HG03159 (cell line): ENCODE results near the gene DIS3L2.
A peak's percentile ranks its signal among the peaks of the same experiment; 100 is the strongest.

Experiments
- ATAC-seq: cut with Tn5 transposase; IDR thresholded peaks from one replicate; pipeline ENCODE4 v1.9.1; 2021; ENCODE audit warnings: mild to moderate bottlenecking, moderate library complexity; ENCODE audit not compliant: unreplicated experiment

Gene DIS3L2

GRCh38 chr2:231961349-231962166 lies at the start of gene DIS3L2:
Gene DIS3L2, plus strand, starts transcription at chr2:231961713. Its CDS starts 53,215 bp downstream, at chr2:232014928.
- peak; percentile 98 for ATAC-seq

- no peak for ATAC-seq
Measured at GRCh38 chr2:231914077-231914690, 47.3 kb upstream of the DIS3L2 start.

GRCh38 chr2:231917280-231918066 lies 44.0 kb upstream of the DIS3L2 start:
- ATAC-seq, result no peak

- ATAC-seq, result no peak
Measured at GRCh38 chr2:231918501-231919330, 42.8 kb upstream of the DIS3L2 start.

- no peak for ATAC-seq
Measured at GRCh38 chr2:231919341-231920035, 42.0 kb upstream of the DIS3L2 start.

- no peak for ATAC-seq
Measured at GRCh38 chr2:231920366-231920765, 41.1 kb upstream of the DIS3L2 start.

GRCh38 chr2:231920795-231921194 lies 40.7 kb upstream of the DIS3L2 start:
- ATAC-seq, result no peak

- ATAC-seq, result no peak
Measured at GRCh38 chr2:231922311-231923009, 39.1 kb upstream of the DIS3L2 start.

- no peak for ATAC-seq
Measured at GRCh38 chr2:231923010-231923344, 38.5 kb upstream of the DIS3L2 start.

- no peak for ATAC-seq
Measured at GRCh38 chr2:231923951-231924888, 37.3 kb upstream of the DIS3L2 start.

- no peak for ATAC-seq
Measured at GRCh38 chr2:231924889-231925275, 36.6 kb upstream of the DIS3L2 start.

- ATAC-seq, result no peak
Measured at GRCh38 chr2:231925303-231926179, 36.0 kb upstream of the DIS3L2 start.

GRCh38 chr2:231926180-231926741 lies 35.3 kb upstream of the DIS3L2 start, which contains the start of gene NPPC:
Gene NPPC, minus strand, starts transcription at chr2:231926396. Its CDS starts 147 bp downstream, at chr2:231926249.
- ATAC-seq, result no peak

- ATAC-seq, result no peak
Measured at GRCh38 chr2:231926761-231927565, 34.5 kb upstream of the DIS3L2 start.

GRCh38 chr2:231927566-231927890 lies 34.0 kb upstream of the DIS3L2 start:
- ATAC-seq, result no peak

GRCh38 chr2:231928481-231928880 lies 33.0 kb upstream of the DIS3L2 start:
- no peak for ATAC-seq
